ENCODE data around the gene HECA. TPM values are rescaled to one million over a fixed set of nuclear protein-coding genes. Genes with fewer than 3 reads are reported as not detected.
A peak's percentile ranks its signal among the peaks of the same experiment; 100 is the strongest.
"Not testable (repeated sequence)": the region's sequence is repeated elsewhere in the genome, so short reads cannot be mapped to it uniquely, and the experiment has no call there.

The HECA gene
- total RNA-seq, 1 donor from 2014 or later, result 23.6 TPM

- ATAC-seq, result not testable (repeated sequence)
Observed at GRCh38 chr6:139212460-139212859, 77.6 kb downstream of the HECA start.

GRCh38 chr6:139219271-139219729 lies 84.4 kb downstream of the HECA start:
- peak; percentile 97 for ATAC-seq

GRCh38 chr6:139219746-139220145 lies 84.9 kb downstream of the HECA start:
- ATAC-seq, result no peak

GRCh38 chr6:139228387-139228786 lies 93.5 kb downstream of the HECA start:
- not testable (repeated sequence) for ATAC-seq

Other genes starting within 250 kb of the HECA start
- gene REPS1, start 146.8 kb upstream of the HECA start, total RNA-seq, result 42.2 TPM
- 36.4 TPM for gene ABRACL, start 106.3 kb upstream of the HECA start, total RNA-seq
- gene TXLNB, start 156.9 kb downstream of the HECA start, total RNA-seq, result 0.24 TPM
- 27.3 TPM for gene CITED2, start 239.6 kb downstream of the HECA start, total RNA-seq